ENCODE measurements around the gene LUM.

GRCh38 chr12:91111366-91112325 is at the start of gene LUM:
- TF ChIP-seq CTCF (IDR thresholded peaks at IDR 0.05; ENCODE audit: poor library complexity) (no peak), EZH2 (IDR thresholded peaks at IDR 0.05; ENCODE audit: borderline replicate concordance) (no peak), EZH2phosphoT487 (IDR thresholded peaks at IDR 0.05; ENCODE audit: low read depth, severe bottlenecking, unreplicated experiment) (no peak)
